Thoracic aorta (tissue), 2 donors: ENCODE measurements around the gene FOLR1. TPM values are rescaled to one million over a fixed set of nuclear protein-coding genes. Genes with fewer than 3 reads are reported as not detected.

Experiments
- ATAC-seq: fragments of 150-250 bp; one replicate; pipeline ENCODE4 v1.8.0; 2017; ENCODE audit warnings: low read depth; ENCODE audit not compliant: insufficient number of reproducible peaks, low FRiP score
- DNase-seq: peaks from one replicate; pipeline ENCODE4 v3.0.0-alpha.2; 2020; ENCODE audit warnings: low spot score
- H3K27ac ChIP-seq, 2 donors: fragments of 200-600 bp; sonication (generic); 1 replicate in 1 of 2; 2 replicates in 1 of 2; pipeline ENCODE4 v1.5.1; 2016; ENCODE audit warnings: mild to moderate bottlenecking in 2 of 2, moderate library complexity in 2 of 2
- H3K27me3 ChIP-seq: fragments of 200-600 bp; sonication (generic); replicated peaks from 2 replicates; pipeline ENCODE4 v1.6.0; 2016; ENCODE audit warnings: mild to moderate bottlenecking; ENCODE audit not compliant: insufficient read depth
- H3K36me3 ChIP-seq: fragments of 200-600 bp; sonication (generic); one replicate; pipeline ENCODE4 v1.5.1; 2016
- H3K4me1 ChIP-seq, 2 donors: fragments of 200-600 bp; sonication (generic); 1 replicate in 1 of 2; 2 replicates in 1 of 2; pipeline versions ENCODE4 v1.5.1 to v1.6.0; 2016; ENCODE audit warnings: low read depth in 2 of 2, mild to moderate bottlenecking in 1 of 2; ENCODE audit not compliant: control insufficient read depth in 1 of 2
- H3K4me3 ChIP-seq: fragments of 200-600 bp; sonication (generic); 2 replicates; pipeline ENCODE4 v1.5.1; 2016; ENCODE audit warnings: mild to moderate bottlenecking
- H3K9me3 ChIP-seq: fragments of 200-600 bp; sonication (generic); 2 replicates; pipeline ENCODE4 v1.5.1; 2016
- total RNA-seq, 2 donors: library from RNA; depleted of rRNA; stranded (reverse); fragments of >200 nt; gene quantifications; one replicate each; pipeline versions ENCODE4 v1.1.0 to v1.2.3, GENCODE V29; 2016
- TF ChIP-seq, protein P1 (sequence below): fragments of 200-600 bp; sonication (generic); IDR thresholded peaks from one replicate; pipeline ENCODE4 v1.5.1; 2019; ENCODE audit warnings: antibody characterized with exemption

The FOLR1 gene
- total RNA-seq, 2 donors from 2014 or later: not detected

DNA sequence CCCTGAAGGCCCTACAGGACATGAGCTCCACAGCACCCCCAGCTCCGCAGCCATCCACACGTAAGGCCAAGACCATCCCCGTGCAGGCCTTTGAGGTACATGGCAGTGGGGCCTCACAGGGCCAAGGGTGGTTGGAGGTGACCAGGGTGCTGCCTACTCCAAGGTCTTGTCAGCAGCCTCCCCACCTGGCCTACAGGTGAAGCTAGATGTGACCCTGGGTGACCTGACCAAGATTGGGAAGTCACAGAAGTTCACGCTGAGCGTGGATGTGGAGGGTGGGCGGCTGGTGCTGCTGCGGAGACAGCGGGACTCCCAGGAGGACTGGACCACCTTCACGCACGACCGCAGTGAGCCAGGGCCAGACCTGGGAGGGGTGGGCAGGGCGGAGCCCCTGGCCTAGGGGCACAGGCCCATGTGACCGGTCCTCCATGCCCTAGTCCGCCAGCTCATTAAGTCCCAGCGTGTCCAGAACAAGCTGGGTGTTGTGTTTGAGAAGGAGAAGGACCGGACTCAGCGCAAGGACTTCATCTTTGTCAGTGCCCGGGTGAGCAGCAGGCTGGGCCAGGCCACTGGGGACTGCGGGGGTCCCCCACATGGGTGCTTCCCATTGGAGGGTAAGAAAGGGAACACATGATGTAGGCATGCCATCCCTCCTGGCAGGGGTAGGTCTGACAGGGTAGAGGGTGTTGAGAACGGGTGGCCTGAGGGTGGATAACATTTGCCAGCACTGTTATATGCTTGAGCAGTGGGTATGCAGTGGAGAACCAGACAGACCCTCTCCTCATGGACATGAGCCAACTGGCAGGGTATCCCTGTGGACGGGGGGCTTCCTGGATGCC is 38.2 kb downstream of the FOLR1 start:
- DNase-seq (no peak), ATAC-seq (no peak)
- TF ChIP-seq, protein P1, sequence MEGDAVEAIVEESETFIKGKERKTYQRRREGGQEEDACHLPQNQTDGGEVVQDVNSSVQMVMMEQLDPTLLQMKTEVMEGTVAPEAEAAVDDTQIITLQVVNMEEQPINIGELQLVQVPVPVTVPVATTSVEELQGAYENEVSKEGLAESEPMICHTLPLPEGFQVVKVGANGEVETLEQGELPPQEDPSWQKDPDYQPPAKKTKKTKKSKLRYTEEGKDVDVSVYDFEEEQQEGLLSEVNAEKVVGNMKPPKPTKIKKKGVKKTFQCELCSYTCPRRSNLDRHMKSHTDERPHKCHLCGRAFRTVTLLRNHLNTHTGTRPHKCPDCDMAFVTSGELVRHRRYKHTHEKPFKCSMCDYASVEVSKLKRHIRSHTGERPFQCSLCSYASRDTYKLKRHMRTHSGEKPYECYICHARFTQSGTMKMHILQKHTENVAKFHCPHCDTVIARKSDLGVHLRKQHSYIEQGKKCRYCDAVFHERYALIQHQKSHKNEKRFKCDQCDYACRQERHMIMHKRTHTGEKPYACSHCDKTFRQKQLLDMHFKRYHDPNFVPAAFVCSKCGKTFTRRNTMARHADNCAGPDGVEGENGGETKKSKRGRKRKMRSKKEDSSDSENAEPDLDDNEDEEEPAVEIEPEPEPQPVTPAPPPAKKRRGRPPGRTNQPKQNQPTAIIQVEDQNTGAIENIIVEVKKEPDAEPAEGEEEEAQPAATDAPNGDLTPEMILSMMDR: no peak
- Histone ChIP-seq H3K4me1 (peaks cover 3 to 25% of the 10 kb centered on the region in 2 donors), H3K4me3 (no peak overlapping the region), H3K27me3 (no peaks in the 10 kb centered on the region), H3K27ac (no peak overlapping the region), H3K9me3 (no peaks in the 10 kb centered on the region), H3K36me3 (peaks cover 70% of the 10 kb centered on the region)

DNA sequence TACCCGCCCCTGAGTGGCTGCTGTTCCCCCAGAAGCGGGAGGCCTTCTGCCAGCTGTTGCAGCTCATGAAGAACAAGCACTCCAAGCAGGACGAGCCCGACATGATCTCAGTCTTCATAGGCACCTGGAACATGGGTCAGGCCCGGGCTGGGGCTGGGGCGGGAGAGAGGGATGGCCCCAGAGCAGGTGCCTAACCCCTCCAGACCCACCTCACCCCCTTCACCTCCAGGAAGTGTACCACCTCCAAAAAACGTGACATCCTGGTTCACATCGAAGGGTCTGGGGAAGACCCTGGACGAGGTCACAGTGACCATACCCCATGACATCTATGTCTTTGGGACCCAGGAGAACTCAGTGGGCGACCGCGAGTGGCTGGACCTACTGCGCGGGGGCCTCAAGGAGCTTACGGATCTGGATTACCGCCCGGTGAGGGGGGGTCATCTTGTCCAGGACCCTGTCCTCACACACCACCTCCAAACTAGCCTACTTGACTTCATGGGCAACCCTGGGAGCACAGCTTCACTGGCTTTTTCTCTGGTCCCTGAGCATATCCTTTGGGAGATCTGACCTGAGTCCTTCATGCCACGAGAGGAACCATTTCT is 38.9 kb downstream of the FOLR1 start:
- H3K4me3 ChIP-seq: no peak overlapping the region
- H3K9me3 ChIP-seq: no peaks in the 10 kb centered on the region
- peaks cover 77% of the 10 kb centered on the region for H3K36me3 ChIP-seq
- DNase-seq: no peak
- ATAC-seq: no peak
- TF ChIP-seq, protein P1: no peak
- peaks cover under 1 to 18% of the 10 kb centered on the region in 2 donors for H3K4me1 ChIP-seq
- H3K27ac ChIP-seq: no peak overlapping the region
- H3K27me3 ChIP-seq: no peaks in the 10 kb centered on the region

DNA sequence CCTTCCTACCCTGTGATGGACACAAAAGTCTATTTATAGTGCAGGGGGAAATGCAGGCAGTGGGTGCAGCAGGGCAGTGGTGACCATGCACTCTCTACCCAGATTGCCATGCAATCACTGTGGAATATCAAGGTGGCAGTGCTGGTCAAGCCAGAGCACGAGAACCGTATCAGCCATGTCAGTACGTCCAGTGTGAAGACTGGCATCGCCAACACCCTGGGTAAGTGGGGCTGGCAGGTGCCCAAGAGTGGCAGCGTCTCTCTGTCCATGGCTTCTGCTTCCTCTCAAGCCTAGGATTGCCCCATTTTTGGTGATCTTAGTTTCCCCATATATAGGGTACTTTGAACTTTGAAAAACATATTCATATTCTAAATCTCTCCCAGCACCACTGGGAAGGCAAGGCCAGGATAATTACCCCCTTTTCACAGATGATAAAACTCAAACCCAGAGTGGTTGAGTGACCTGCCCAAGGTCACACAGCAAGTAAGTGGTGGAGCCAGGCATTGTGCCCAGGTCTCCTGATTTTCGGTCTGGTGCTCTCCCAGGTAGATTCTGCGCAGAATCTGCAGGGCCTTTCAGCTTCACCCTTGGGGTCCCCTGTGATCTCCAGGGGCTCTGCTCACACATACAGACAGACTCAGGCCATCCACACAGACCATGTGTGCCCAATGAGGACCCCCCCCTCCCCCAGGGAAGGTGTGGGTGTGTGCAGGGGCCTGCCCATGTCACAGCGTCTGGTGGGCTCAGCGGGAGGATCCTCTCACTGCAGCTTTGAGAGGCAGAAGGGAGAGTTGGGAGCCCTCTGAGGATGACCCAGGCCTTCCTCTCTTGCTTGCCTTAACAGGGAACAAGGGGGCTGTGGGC is 39.7 kb downstream of the FOLR1 start:
- Histone ChIP-seq H3K4me1 (peaks cover 0 to 12% of the 10 kb centered on the region in 2 donors), H3K9me3 (no peaks in the 10 kb centered on the region), H3K27ac (no peak overlapping the region), H3K27me3 (no peaks in the 10 kb centered on the region), H3K4me3 (no peak overlapping the region), H3K36me3 (peaks cover 79% of the 10 kb centered on the region)
- ATAC-seq (no peak), DNase-seq (no peak)
- TF ChIP-seq, protein P1: no peak

DNA sequence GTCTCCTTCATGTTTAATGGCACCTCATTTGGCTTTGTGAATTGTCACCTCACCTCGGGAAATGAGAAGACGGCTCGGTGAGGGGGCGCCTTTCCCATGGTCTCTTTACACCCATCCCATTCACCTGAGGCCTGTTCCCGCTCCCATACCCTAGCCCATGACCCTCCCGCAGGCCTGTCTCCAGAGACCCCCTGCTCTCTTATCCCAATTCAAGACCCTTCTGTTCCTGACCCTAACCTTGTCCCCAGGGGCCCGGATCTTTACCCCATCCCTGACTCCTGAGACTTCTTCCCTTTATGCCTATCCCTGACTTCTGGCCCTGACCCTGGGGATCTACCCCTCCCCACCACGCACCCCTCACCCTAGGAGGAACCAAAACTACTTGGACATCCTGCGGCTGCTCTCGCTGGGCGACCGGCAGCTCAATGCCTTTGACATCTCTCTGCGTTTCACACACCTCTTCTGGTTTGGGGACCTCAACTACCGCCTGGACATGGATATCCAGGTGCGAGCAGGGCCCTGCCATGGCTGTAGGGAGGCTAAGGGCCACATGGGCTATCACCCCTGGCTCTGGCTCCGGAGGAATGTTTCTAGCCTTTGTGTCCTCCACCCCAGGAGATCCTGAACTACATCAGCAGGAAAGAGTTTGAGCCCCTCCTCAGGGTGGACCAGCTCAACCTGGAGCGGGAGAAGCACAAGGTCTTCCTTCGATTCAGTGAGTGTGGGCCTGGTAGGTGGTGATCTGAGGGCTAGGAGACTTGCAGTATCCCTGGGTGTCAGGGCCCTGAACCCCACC is 40.5 kb downstream of the FOLR1 start:
- DNase-seq: no peak
- Histone ChIP-seq H3K9me3 (no peaks in the 10 kb centered on the region), H3K27ac (no peak overlapping the region), H3K4me1 (peaks cover 0 to 4% of the 10 kb centered on the region in 2 donors), H3K36me3 (peaks cover 88% of the 10 kb centered on the region), H3K4me3 (no peak overlapping the region), H3K27me3 (no peaks in the 10 kb centered on the region)
- ATAC-seq: no peak
- TF ChIP-seq, protein P1: no peak
